ENCODE results near the gene SLC48A1. TPM values are rescaled to one million over a fixed set of nuclear protein-coding genes. Genes with fewer than 3 reads are reported as not detected.
A peak's percentile ranks its signal among the peaks of the same experiment; 100 is the strongest.

The SLC48A1 gene
- polyA plus RNA-seq, 3 donors, result 9.4 to 19.6 (median 15.8) TPM

DNA sequence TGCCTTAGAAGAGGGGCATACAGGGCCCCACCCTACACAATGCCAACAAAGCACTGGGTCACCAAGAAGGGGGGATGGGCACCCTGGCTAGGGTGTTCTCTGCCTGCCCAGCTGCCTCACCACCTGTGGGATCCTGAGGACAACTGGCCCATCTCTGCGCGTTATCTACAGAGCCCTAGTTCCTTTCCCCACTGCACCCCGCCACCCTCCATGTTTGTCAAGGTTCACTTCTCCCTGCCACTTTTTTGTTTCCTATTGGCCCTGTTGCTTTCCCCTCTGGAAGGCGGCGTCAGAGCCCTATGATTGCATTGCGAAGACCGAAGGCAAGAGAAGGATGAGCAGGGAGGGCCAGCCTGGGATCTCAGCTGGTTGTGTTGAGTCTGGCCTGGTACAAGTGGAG, 1.6 kb downstream of the SLC48A1 start:
- 84% methylated on average over 3 of the region's 7 CpGs for WGBS (ENCODE audit: insufficient coverage)

DNA sequence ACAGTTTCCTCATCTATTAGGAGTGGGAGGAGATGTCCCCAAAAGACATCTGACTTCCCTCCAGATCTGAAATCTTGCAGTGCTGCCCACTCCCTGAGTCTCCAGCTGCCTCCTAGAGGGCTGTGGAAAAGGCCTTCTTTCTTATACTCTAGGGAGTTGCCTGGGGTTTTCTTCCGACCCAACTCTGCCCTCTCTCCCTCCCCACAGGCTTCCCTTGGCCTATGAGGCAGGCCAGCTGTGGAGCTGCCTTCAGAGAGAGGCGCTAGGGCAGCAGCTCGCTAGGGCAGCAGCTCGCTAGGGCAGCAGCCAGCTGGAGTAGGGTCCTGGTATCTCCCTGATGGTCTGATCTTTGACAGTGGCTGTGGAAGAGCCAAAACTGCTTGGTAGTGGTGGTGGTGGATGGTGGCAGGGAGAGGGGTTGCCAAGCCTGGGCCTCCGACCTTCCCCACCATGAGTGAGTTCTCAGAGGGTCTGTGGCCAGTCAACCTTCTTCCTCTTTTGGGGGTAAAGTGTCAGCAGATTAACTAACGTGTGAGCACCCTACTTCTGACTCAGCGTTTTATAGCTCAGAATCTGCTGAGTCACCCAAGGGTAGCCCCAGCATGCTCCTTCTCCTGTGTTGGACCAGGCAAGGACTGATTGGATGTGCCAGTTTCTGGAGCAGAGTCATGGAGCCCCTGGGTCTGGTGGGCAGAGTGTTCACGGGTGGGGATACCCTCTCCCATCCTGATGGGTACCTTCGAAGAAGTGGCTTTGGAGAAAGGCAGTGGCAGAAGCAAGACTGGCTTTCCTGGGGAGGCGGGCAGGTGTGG, 2.3 kb downstream of the SLC48A1 start:
- DNase-seq, result peak; percentile 60 to 78 (median 68)
- TF ChIP-seq, protein P1, sequence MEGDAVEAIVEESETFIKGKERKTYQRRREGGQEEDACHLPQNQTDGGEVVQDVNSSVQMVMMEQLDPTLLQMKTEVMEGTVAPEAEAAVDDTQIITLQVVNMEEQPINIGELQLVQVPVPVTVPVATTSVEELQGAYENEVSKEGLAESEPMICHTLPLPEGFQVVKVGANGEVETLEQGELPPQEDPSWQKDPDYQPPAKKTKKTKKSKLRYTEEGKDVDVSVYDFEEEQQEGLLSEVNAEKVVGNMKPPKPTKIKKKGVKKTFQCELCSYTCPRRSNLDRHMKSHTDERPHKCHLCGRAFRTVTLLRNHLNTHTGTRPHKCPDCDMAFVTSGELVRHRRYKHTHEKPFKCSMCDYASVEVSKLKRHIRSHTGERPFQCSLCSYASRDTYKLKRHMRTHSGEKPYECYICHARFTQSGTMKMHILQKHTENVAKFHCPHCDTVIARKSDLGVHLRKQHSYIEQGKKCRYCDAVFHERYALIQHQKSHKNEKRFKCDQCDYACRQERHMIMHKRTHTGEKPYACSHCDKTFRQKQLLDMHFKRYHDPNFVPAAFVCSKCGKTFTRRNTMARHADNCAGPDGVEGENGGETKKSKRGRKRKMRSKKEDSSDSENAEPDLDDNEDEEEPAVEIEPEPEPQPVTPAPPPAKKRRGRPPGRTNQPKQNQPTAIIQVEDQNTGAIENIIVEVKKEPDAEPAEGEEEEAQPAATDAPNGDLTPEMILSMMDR (IDR thresholded peaks at IDR 0.05), result no peak
- H3K9me3 Mint-ChIP-seq, result peaks cover 0 to 7% (median 0%) of the 10 kb centered on the region in 7 donors
- peaks cover 0 to 2% of the 10 kb centered on the region in 2 donors for H3K36me3 Mint-ChIP-seq
- Histone ChIP-seq H3K27ac (ENCODE audit: low read depth in 1 of 2, low read length in 2 of 2) (peak overlapping the region; percentile 32 to 42), H4K20me1 (ENCODE audit: insufficient read depth, low read length) (peaks cover 55% of the 10 kb centered on the region), H2AFZ (ENCODE audit: insufficient read depth, low read depth, low read length, poor library complexity, severe bottlenecking) (no peak overlapping the region), H3K27me3 (ENCODE audit: control insufficient read depth in 2 of 2, insufficient read depth in 2 of 2, low read length in 2 of 2) (no peaks in the 10 kb centered on the region), H3K4me2 (replicated peaks; ENCODE audit: extremely low read depth, low read length, poor library complexity, severe bottlenecking) (peak overlapping the region; percentile 9), H3K36me3 (replicated peaks in 1 of 2; ENCODE audit: control insufficient read depth in 1 of 2, insufficient read depth in 2 of 2, low read length in 2 of 2) (no peaks in the 10 kb centered on the region), H3K79me2 (ENCODE audit: insufficient read depth, low read length) (peaks cover 9% of the 10 kb centered on the region), H3K9ac (ENCODE audit: insufficient read depth, low read length, poor library complexity, severe bottlenecking) (no peak overlapping the region), H3K9me3 (replicated peaks in 1 of 2; ENCODE audit: control insufficient read depth in 1 of 2, insufficient read depth in 1 of 2, low read length in 2 of 2) (no peaks in the 10 kb centered on the region), H3K4me3 (replicated peaks in 1 of 3; ENCODE audit: low read depth in 2 of 3, low read length in 3 of 3) (peak overlapping the region in 1 of 3 experiments; percentile 5), H3K4me1 (ENCODE audit: control insufficient read depth in 1 of 2, insufficient read depth in 2 of 2, low read length in 2 of 2) (peaks cover 56 to 60% of the 10 kb centered on the region in 2 donors)
- H3K27me3 Mint-ChIP-seq (ENCODE audit: low read depth in 3 of 3), result peaks cover 2 to 13% (median 2%) of the 10 kb centered on the region in 3 donors
- peak overlapping the region in 6 of 7 donors; percentile 68 to 90 (median 82) for H3K27ac Mint-ChIP-seq
- peaks cover 54% of the 10 kb centered on the region for H3K4me1 Mint-ChIP-seq
- 39% methylated on average over 6 of the region's 10 CpGs for WGBS (ENCODE audit: insufficient coverage)
- intact Hi-C loops (cut with micrococcal nuclease), result loop anchor here in 1 of 2 donors (5.0 kb wide), 2 partner anchors 33 to 123 kb away; no protein-coding TSS in a partner anchor
- H3K4me3 Mint-ChIP-seq, result peak overlapping the region in 1 of 2 donors; percentile 40

More for the DNA sequence above, 1.6 kb downstream of the SLC48A1 start:
- Mint-ChIP-seq H3K4me1 (peaks cover 54% of the 10 kb centered on the region), H3K27me3 (ENCODE audit: low read depth in 3 of 3) (peaks cover 2 to 13% (median 2%) of the 10 kb centered on the region in 3 donors), H3K36me3 (peaks cover 0 to 2% of the 10 kb centered on the region in 2 donors), H3K27ac (peak overlapping the region in 5 of 7 donors; percentile 20 to 85 (median 37)), H3K9me3 (peaks cover 0 to 7% (median 0%) of the 10 kb centered on the region in 7 donors), H3K4me3 (no peak overlapping the region)
- intact Hi-C loops (cut with micrococcal nuclease), result loop anchor here in 1 of 2 donors (5.0 kb wide), 2 partner anchors 32 to 122 kb away; no protein-coding TSS in a partner anchor
- DNase-seq, result no peak
- no peak overlapping the region for H3K9ac ChIP-seq (ENCODE audit: insufficient read depth, low read length, poor library complexity, severe bottlenecking)
- H3K79me2 ChIP-seq (ENCODE audit: insufficient read depth, low read length), result peaks cover 9% of the 10 kb centered on the region
- H3K4me3 ChIP-seq (replicated peaks in 1 of 3; ENCODE audit: low read depth in 2 of 3, low read length in 3 of 3), result no peak overlapping the region
- H3K27me3 ChIP-seq (ENCODE audit: control insufficient read depth in 2 of 2, insufficient read depth in 2 of 2, low read length in 2 of 2), result no peaks in the 10 kb centered on the region
- H2AFZ ChIP-seq (ENCODE audit: insufficient read depth, low read depth, low read length, poor library complexity, severe bottlenecking), result no peak overlapping the region
- TF ChIP-seq, protein P1 (IDR thresholded peaks at IDR 0.05), result no peak
- peaks cover 50% of the 10 kb centered on the region for H4K20me1 ChIP-seq (ENCODE audit: insufficient read depth, low read length)
- peak overlapping the region; percentile 3 for H3K4me2 ChIP-seq (replicated peaks; ENCODE audit: extremely low read depth, low read length, poor library complexity, severe bottlenecking)
- H3K9me3 ChIP-seq (replicated peaks in 1 of 2; ENCODE audit: control insufficient read depth in 1 of 2, insufficient read depth in 1 of 2, low read length in 2 of 2), result no peaks in the 10 kb centered on the region
- peak overlapping the region; percentile 32 to 42 for H3K27ac ChIP-seq (ENCODE audit: low read depth in 1 of 2, low read length in 2 of 2)
- peaks cover 62 to 66% of the 10 kb centered on the region in 2 donors for H3K4me1 ChIP-seq (ENCODE audit: control insufficient read depth in 1 of 2, insufficient read depth in 2 of 2, low read length in 2 of 2)
- no peaks in the 10 kb centered on the region for H3K36me3 ChIP-seq (replicated peaks in 1 of 2; ENCODE audit: control insufficient read depth in 1 of 2, insufficient read depth in 2 of 2, low read length in 2 of 2)

Data from CD14-positive monocyte (primary cell).